ENCODE measurements around the gene KLHL6.
"Not testable (repeated sequence)": the region's sequence is repeated elsewhere in the genome, so short reads cannot be mapped to it uniquely, and the experiment has no call there.

KLHL6 gene

GRCh38 chr3:183487016-183487415, 68.5 kb downstream of the KLHL6 start:
- no peak for DNase-seq (ENCODE audit: low read depth)

GRCh38 chr3:183486472-183486871, 69.0 kb downstream of the KLHL6 start:
- DNase-seq (ENCODE audit: low read depth), result no peak

- DNase-seq (ENCODE audit: low read depth), result no peak
Observed at GRCh38 chr3:183485585-183485984, 69.9 kb downstream of the KLHL6 start.

GRCh38 chr3:183485093-183485492, 70.4 kb downstream of the KLHL6 start:
- DNase-seq (ENCODE audit: low read depth), result no peak

GRCh38 chr3:183484431-183485075, 71.0 kb downstream of the KLHL6 start:
- DNase-seq (ENCODE audit: low read depth), result no peak

- DNase-seq (ENCODE audit: low read depth), result no peak
Observed at GRCh38 chr3:183481582-183481981, 73.9 kb downstream of the KLHL6 start.

GRCh38 chr3:183478501-183478900, 77.0 kb downstream of the KLHL6 start:
- DNase-seq (ENCODE audit: low read depth), result no peak

GRCh38 chr3:183477801-183478456, 77.6 kb downstream of the KLHL6 start:
- no peak for DNase-seq (ENCODE audit: low read depth)

- DNase-seq (ENCODE audit: low read depth), result not testable (repeated sequence)
Observed at GRCh38 chr3:183475764-183476162, 79.7 kb downstream of the KLHL6 start.

- DNase-seq (ENCODE audit: low read depth), result no peak
Observed at GRCh38 chr3:183475016-183475763, 80.3 kb downstream of the KLHL6 start.

- DNase-seq (ENCODE audit: low read depth), result no peak
Observed at GRCh38 chr3:183473969-183474368, 81.5 kb downstream of the KLHL6 start.

- no peak for DNase-seq (ENCODE audit: low read depth)
Observed at GRCh38 chr3:183472155-183472554, 83.4 kb downstream of the KLHL6 start.

- DNase-seq (ENCODE audit: low read depth), result no peak
Observed at GRCh38 chr3:183468424-183468823, 87.1 kb downstream of the KLHL6 start.

- DNase-seq (ENCODE audit: low read depth), result no peak
Observed at GRCh38 chr3:183466575-183466974, 88.9 kb downstream of the KLHL6 start.

- DNase-seq (ENCODE audit: low read depth), result not testable (repeated sequence)
Observed at GRCh38 chr3:183465710-183466109, 89.8 kb downstream of the KLHL6 start.

- DNase-seq (ENCODE audit: low read depth), result no peak
Observed at GRCh38 chr3:183464480-183464879, 91.0 kb downstream of the KLHL6 start.

GRCh38 chr3:183460081-183461055, 95.1 kb downstream of the KLHL6 start:
- DNase-seq (ENCODE audit: low read depth), result no peak

- DNase-seq (ENCODE audit: low read depth), result no peak
Observed at GRCh38 chr3:183455089-183455488, 100.4 kb downstream of the KLHL6 start.

- DNase-seq (ENCODE audit: low read depth), result no peak
Observed at GRCh38 chr3:183454064-183454463, 101.4 kb downstream of the KLHL6 start.

- DNase-seq (ENCODE audit: low read depth), result no peak
Observed at GRCh38 chr3:183449791-183450190, 105.7 kb downstream of the KLHL6 start.

GRCh38 chr3:183449391-183449790, 106.1 kb downstream of the KLHL6 start:
- no peak for DNase-seq (ENCODE audit: low read depth)
